ENCODE measurements around the gene NACC1.

- TF ChIP-seq CTCF (IDR thresholded peaks at IDR 0.05) (no peak), POLR2AphosphoS5 (IDR thresholded peaks at IDR 0.05) (no peak)
Measured at GRCh38 chr19:13134626-13135025, 16.6 kb downstream of the NACC1 start.
